MM.1S (cell line): ENCODE data around the gene WFDC12.

Source experiments
- DNase-seq: peaks from one replicate; pipeline ENCODE4 v3.0.0-alpha.2; 2015
- H2AFZ ChIP-seq: fragments of 300-600 bp; sonication (generic); 2 replicates; pipeline ENCODE4 v1.6.0; 2016; ENCODE audit warnings: antibody characterized with exemption, low read length
- H3F3A ChIP-seq: fragments of 300-600 bp; sonication (generic); 2 replicates; pipeline ENCODE4 v1.6.1; 2016; ENCODE audit warnings: mild to moderate bottlenecking, antibody characterized with exemption, low read length, moderate library complexity, mixed read lengths; ENCODE audit not compliant: insufficient read depth
- H3K27ac ChIP-seq: fragments of 300-600 bp; sonication (generic); 2 replicates; pipeline ENCODE4 v1.5.1; 2016; ENCODE audit warnings: mild to moderate bottlenecking, low read length
- H3K27me3 ChIP-seq: fragments of 300-600 bp; sonication (generic); replicated peaks from 2 replicates; pipeline ENCODE4 v1.6.0; 2016; ENCODE audit warnings: low read length; ENCODE audit not compliant: insufficient read depth
- H3K36me3 ChIP-seq: fragments of 300-600 bp; sonication (generic); replicated peaks from 2 replicates; pipeline ENCODE4 v1.6.1; 2016; ENCODE audit warnings: mild to moderate bottlenecking, low read length, mixed read lengths; ENCODE audit not compliant: insufficient read depth
- H3K4me1 ChIP-seq: fragments of 300-600 bp; sonication (generic); 2 replicates; pipeline ENCODE4 v1.6.1; 2016; ENCODE audit warnings: low read length, mixed read lengths
- H3K4me2 ChIP-seq: fragments of 300-600 bp; sonication (generic); 2 replicates; pipeline ENCODE4 v1.6.0; 2016; ENCODE audit warnings: low read depth, low read length
- H3K4me3 ChIP-seq: fragments of 300-600 bp; sonication (generic); 2 replicates; pipeline ENCODE4 v1.5.1; 2016; ENCODE audit warnings: low read length, mixed read lengths
- H3K79me2 ChIP-seq: fragments of 300-600 bp; sonication (generic); 2 replicates; pipeline ENCODE4 v1.6.1; 2016; ENCODE audit warnings: mixed run types, low read length, mixed read lengths
- H3K9ac ChIP-seq: fragments of 300-600 bp; sonication (generic); 2 replicates; pipeline ENCODE4 v1.6.1; 2016; ENCODE audit warnings: low read length, mixed read lengths
- H3K9me2 ChIP-seq: fragments of 300-600 bp; sonication (generic); replicated peaks from 2 replicates; pipeline ENCODE4 v1.6.1; 2016; ENCODE audit warnings: mild to moderate bottlenecking, low read length, mixed read lengths; ENCODE audit not compliant: insufficient read depth
- H3K9me3 ChIP-seq: fragments of 300-600 bp; sonication (generic); replicated peaks from 2 replicates; pipeline ENCODE4 v1.6.1; 2016; ENCODE audit warnings: mild to moderate bottlenecking, low read length, mixed read lengths; ENCODE audit not compliant: insufficient read depth
- H4K20me1 ChIP-seq: fragments of 300-600 bp; sonication (generic); 2 replicates; pipeline ENCODE4 v1.6.1; 2016; ENCODE audit warnings: mild to moderate bottlenecking, low read length, moderate library complexity, mixed read lengths; ENCODE audit not compliant: insufficient read depth
- CTCF ChIP-seq: fragments of 300-600 bp; sonication (generic); IDR thresholded peaks from 2 replicates; pipeline ENCODE4 v1.5.1; 2016; ENCODE audit warnings: antibody characterized with exemption, low read length, mixed read lengths
- EZH2 ChIP-seq: fragments of 300-600 bp; sonication (generic); optimal IDR thresholded peaks from 2 replicates; pipeline ENCODE3; 2017; ENCODE audit warnings: low read depth, mild to moderate bottlenecking, antibody characterized with exemption, low read length, mixed read lengths
- EZH2phosphoT487 ChIP-seq: fragments of 300-600 bp; sonication (generic); IDR thresholded peaks from 2 replicates; pipeline ENCODE4 v1.6.1; 2018; ENCODE audit warnings: antibody characterized with exemption, low read length

WFDC12 gene

DNA sequence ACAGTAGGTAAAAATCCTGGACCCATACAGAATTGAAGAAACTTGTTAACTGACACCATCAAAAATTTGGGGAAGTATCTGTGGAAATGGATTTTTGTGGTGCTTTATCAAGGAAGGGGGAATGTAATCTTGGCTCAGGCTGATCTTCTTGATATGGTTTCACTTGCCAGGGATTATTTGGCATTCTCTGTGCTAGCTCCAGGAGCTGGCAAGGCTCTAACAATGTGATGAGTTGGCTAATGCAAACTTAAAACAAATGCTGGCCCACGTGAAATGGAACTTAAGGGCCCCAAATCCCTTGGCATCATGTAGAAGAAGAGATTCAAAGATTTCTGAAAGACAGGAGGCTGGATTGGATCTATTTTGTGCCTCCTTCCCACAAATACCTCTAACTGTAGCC lies 36.5 kb downstream of the WFDC12 start:
- H3K4me2 ChIP-seq: no peak overlapping the region
- H3K79me2 ChIP-seq: no peaks in the 10 kb centered on the region
- H2AFZ ChIP-seq: no peak overlapping the region
- no peaks in the 10 kb centered on the region for H4K20me1 ChIP-seq
- no peaks in the 10 kb centered on the region for H3K4me1 ChIP-seq
- H3K9me2 ChIP-seq: no peaks in the 10 kb centered on the region
- DNase-seq: no peak
- H3K27ac ChIP-seq: no peak overlapping the region
- H3K9me3 ChIP-seq: no peaks in the 10 kb centered on the region
- no peak overlapping the region for H3K9ac ChIP-seq
- no peaks in the 10 kb centered on the region; the same call in 1 of the 2 replicates for H3K36me3 ChIP-seq
- no peaks in the 10 kb centered on the region for H3K27me3 ChIP-seq
- TF ChIP-seq EZH2 (no peak), EZH2phosphoT487 (no peak), CTCF (no peak)
- no peaks in the 10 kb centered on the region for H3F3A ChIP-seq
- no peak overlapping the region for H3K4me3 ChIP-seq

GRCh38 chr20:45087097-45087790 lies 37.0 kb downstream of the WFDC12 start:
- no peak overlapping the region for H3K9ac ChIP-seq
- H3K4me2 ChIP-seq: no peak overlapping the region
- H3K4me3 ChIP-seq: no peak overlapping the region
- no peaks in the 10 kb centered on the region for H3K9me2 ChIP-seq
- H4K20me1 ChIP-seq: no peaks in the 10 kb centered on the region
- H3K4me1 ChIP-seq: no peaks in the 10 kb centered on the region
- H3K9me3 ChIP-seq: no peaks in the 10 kb centered on the region
- DNase-seq: no peak
- H3K79me2 ChIP-seq: no peaks in the 10 kb centered on the region
- H2AFZ ChIP-seq: no peak overlapping the region
- TF ChIP-seq EZH2 (no peak), EZH2phosphoT487 (no peak), CTCF (no peak)
- no peaks in the 10 kb centered on the region for H3K27me3 ChIP-seq
- H3K27ac ChIP-seq: no peak overlapping the region
- no peaks in the 10 kb centered on the region; the same call in 1 of the 2 replicates for H3K36me3 ChIP-seq
- no peaks in the 10 kb centered on the region for H3F3A ChIP-seq

DNA sequence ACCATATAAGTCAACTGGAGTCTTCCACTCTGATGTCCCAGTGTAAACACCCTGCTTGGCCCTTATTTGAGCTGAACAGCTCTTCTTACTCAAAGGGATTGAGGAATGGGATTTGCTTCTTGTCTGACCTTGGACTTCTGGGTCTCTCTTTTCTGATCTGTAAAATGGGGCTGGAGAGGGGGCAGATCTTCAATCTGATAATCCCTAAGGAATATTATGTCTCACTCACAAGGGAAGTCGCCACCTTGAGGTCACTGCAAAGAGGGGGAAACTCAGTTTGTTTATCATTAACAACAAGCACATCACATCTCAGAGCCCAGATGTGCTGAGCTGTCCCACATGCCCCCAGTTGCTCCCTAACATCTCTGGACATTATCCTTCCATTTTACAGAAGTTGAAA lies 38.4 kb downstream of the WFDC12 start:
- H3K9me2 ChIP-seq: no peaks in the 10 kb centered on the region
- no peak overlapping the region for H3K9ac ChIP-seq
- no peak overlapping the region for H2AFZ ChIP-seq
- no peak overlapping the region for H3K27ac ChIP-seq
- H4K20me1 ChIP-seq: no peaks in the 10 kb centered on the region
- H3K9me3 ChIP-seq: no peaks in the 10 kb centered on the region
- no peaks in the 10 kb centered on the region for H3F3A ChIP-seq
- H3K27me3 ChIP-seq: no peaks in the 10 kb centered on the region
- TF ChIP-seq CTCF (0 out of 2 replicates have a peak, but pooled peaks have one; percentile 3), EZH2 (no peak)
- no peaks in the 10 kb centered on the region for H3K79me2 ChIP-seq
- no peak overlapping the region for H3K4me2 ChIP-seq
- H3K36me3 ChIP-seq: no peaks in the 10 kb centered on the region; the same call in 1 of the 2 replicates
- no peaks in the 10 kb centered on the region for H3K4me1 ChIP-seq
- DNase-seq: no peak
- no peak overlapping the region for H3K4me3 ChIP-seq
